GM12891 (cell line): ENCODE measurements around the gene TAS2R20.

ENCODE experiments used
- DNase-seq: peaks from one replicate; pipeline ENCODE4 v3.0.0; 2011; ENCODE audit warnings: low spot score; ENCODE audit not compliant: insufficient read length
- FAIRE-seq: peaks from 2 replicates; lab custom pipeline; 2011; peaks lifted over from hg19 to GRCh38; lab: Jason Lieb, UNC
- PAX5 ChIP-seq: IDR thresholded peaks from 2 replicates; pipeline ENCODE4 v1.6.1; 2011; ENCODE audit warnings: low read length, moderate library complexity, mild to moderate bottlenecking; ENCODE audit not compliant: insufficient read depth, severe bottlenecking
- POLR2A ChIP-seq: IDR thresholded peaks from 2 replicates; pipeline ENCODE4 v1.6.1; 2011; ENCODE audit warnings: low read depth, low read length, control low read depth
- POLR2AphosphoS5 ChIP-seq: IDR thresholded peaks from 2 replicates; pipeline ENCODE4 v1.6.1; 2011; ENCODE audit warnings: low read depth, low read length, control low read depth
- POU2F2 ChIP-seq: IDR thresholded peaks from 2 replicates; pipeline ENCODE4 v1.6.1; 2011; ENCODE audit warnings: low read depth, mild to moderate bottlenecking, control low read depth, low read length, moderate library complexity
- SPI1 ChIP-seq: IDR thresholded peaks from 2 replicates; pipeline ENCODE4 v1.6.1; 2011; ENCODE audit warnings: low read depth, low read length, control low read depth
- TAF1 ChIP-seq: IDR thresholded peaks from 2 replicates; pipeline ENCODE4 v1.6.1; 2011; ENCODE audit warnings: low read depth, low read length, control low read depth

Gene TAS2R20

DNA sequence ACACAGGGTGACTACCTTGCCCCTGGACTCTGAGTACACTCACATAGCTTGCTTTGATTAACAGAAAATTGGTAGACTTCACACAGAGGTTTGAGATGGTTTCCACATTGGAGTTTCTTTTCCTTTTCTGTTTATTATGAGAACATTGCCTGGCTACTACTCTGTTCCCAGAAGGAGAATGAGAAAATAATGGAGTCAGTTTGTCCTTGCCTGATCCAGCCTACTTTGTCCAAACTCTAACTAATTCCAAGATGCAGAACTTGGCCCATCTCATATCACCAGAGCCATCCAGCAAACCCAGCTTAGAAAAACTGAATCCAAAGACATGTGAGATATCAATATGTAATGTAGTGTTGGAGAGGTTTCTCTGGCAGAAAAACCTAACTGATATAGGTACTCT is 31.8 kb downstream of the TAS2R20 start:
- FAIRE-seq (no peak), DNase-seq (no peak)
- TF ChIP-seq PAX5, result no peak
- no peak for TF ChIP-seq SPI1
- no peak for TF ChIP-seq POLR2A
- TF ChIP-seq POLR2AphosphoS5, result no peak

DNA sequence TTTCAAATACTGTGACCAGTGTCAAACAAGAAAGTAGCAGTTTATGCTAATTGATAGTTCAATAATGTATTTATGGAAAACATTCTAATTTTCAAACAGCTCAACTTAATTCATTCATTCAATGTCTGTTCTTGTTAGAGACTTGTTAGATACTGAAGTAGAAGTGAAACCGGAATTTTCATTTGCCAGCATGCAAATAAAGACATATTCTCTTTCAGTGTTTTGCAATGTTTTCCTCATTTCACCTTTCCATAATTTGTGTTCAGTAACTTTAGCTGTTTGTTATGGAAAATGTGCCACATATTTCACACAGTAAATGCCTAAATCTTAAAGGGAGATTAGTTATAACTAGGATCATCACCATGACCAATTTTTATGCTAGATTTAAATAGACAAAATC is 32.6 kb downstream of the TAS2R20 start:
- DNase-seq (no peak), FAIRE-seq (peak; percentile 60)
- TF ChIP-seq POLR2AphosphoS5 (no peak), SPI1 (no peak)

GRCh38 chr12:10960211-10960610 is 37.9 kb downstream of the TAS2R20 start:
- no peak for DNase-seq
- TF ChIP-seq POLR2A, result no peak
- no peak for TF ChIP-seq SPI1
- TF ChIP-seq PAX5, result no peak
- TF ChIP-seq POLR2AphosphoS5, result no peak
- no peak for TF ChIP-seq POU2F2
- TF ChIP-seq TAF1, result no peak
- FAIRE-seq, result peak; percentile 5

DNA sequence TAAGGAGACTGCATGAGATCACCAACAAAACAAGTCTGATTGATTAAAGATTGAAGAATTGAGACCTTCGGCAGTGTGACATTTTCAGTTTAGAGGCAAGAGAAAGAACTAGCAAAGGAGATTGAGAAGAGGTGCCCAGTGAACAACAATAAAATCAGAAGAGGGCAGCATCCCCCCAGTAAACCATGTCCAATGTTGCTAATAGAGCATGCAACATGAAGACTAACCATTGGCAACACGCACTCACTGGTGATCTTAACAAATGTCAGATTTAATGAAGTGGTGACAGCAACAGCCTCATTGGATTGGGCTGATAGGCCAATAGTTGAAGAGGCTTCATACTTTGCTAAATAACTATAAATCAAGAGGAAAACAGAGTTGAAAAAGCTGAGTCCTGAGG is 38.3 kb downstream of the TAS2R20 start:
- DNase-seq, result no peak
- no peak for FAIRE-seq
- TF ChIP-seq POLR2AphosphoS5, result no peak
- no peak for TF ChIP-seq POU2F2
- TF ChIP-seq SPI1, result no peak
- TF ChIP-seq TAF1, result no peak
- TF ChIP-seq POLR2A, result no peak
- no peak for TF ChIP-seq PAX5

DNA sequence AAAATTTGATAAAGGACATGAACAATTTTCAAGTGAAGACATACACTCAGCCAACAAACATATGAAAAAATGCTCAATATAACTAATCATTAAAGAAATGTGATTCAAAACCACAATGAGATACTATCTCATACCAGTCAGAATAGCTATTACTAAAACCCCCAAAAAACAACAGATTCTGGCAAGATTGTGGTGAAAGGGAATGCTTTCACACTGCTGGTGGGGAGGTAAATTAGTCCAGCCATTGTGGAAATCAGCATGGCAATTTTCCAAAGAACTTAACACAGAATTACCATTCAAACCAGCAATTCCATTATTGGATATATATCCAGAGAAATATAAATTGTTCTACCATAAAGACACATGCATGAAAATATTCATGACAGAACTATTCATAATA is 40.4 kb downstream of the TAS2R20 start:
- no peak for DNase-seq
- no peak for FAIRE-seq
- TF ChIP-seq SPI1 (no peak), PAX5 (no peak), TAF1 (no peak), POLR2AphosphoS5 (no peak), POU2F2 (no peak), POLR2A (no peak)

DNA sequence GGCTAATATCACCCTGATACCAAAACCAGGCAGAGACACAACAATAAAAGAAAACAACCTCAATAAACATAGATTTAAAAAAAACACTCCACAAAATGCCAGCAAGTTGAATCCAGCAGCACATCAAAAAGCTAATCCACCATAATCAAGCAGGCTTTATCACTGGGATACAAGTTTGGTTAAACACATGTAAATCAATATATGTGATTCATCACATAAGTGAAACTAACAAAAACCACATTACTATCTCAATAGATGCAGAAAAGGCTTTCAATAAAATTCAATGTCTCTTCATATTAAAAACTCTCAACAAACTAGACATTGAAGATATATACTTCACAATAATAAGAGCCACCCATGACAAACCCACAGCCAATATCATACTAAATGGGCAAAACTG is 42.0 kb downstream of the TAS2R20 start:
- DNase-seq, result no peak
- no peak for FAIRE-seq
- TF ChIP-seq PAX5 (no peak), POLR2A (no peak), TAF1 (no peak), POLR2AphosphoS5 (no peak), POU2F2 (no peak), SPI1 (no peak)

- FAIRE-seq, result no peak
- no peak for DNase-seq
- no peak for TF ChIP-seq POLR2A
- TF ChIP-seq POU2F2, result no peak
- no peak for TF ChIP-seq TAF1
- TF ChIP-seq PAX5, result no peak
- TF ChIP-seq POLR2AphosphoS5, result no peak
- no peak for TF ChIP-seq SPI1
These were observed 45.5 kb downstream of the TAS2R20 start for GRCh38 chr12:10952645-10953044.
